ENCODE results near the gene CORIN.

The CORIN gene

GRCh38 chr4:47703956-47704355, 133.9 kb downstream of the CORIN start:
- ChIA-PET POLR2A (no interaction called here), CTCF (interaction anchor here (1.3 to 17.4 kb wide), 9 partner anchors 8 to 229 kb away, joined by 3 to 433 read pairs (median 8); partner anchors contain the start of gene CORIN)
- no peak for DNase-seq (ENCODE audit: low read depth, low spot score)
- TF ChIP-seq, protein P1, sequence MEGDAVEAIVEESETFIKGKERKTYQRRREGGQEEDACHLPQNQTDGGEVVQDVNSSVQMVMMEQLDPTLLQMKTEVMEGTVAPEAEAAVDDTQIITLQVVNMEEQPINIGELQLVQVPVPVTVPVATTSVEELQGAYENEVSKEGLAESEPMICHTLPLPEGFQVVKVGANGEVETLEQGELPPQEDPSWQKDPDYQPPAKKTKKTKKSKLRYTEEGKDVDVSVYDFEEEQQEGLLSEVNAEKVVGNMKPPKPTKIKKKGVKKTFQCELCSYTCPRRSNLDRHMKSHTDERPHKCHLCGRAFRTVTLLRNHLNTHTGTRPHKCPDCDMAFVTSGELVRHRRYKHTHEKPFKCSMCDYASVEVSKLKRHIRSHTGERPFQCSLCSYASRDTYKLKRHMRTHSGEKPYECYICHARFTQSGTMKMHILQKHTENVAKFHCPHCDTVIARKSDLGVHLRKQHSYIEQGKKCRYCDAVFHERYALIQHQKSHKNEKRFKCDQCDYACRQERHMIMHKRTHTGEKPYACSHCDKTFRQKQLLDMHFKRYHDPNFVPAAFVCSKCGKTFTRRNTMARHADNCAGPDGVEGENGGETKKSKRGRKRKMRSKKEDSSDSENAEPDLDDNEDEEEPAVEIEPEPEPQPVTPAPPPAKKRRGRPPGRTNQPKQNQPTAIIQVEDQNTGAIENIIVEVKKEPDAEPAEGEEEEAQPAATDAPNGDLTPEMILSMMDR (IDR thresholded peaks at IDR 0.05; ENCODE audit: insufficient read depth, low read length, missing control alignments), result no peak
- H3K4me3 ChIP-seq (ENCODE audit: low read depth, low read length), result no peak overlapping the region

GRCh38 chr4:47703008-47703407, 134.9 kb downstream of the CORIN start:
- no peak overlapping the region for H3K4me3 ChIP-seq (ENCODE audit: low read depth, low read length)
- ChIA-PET CTCF (interaction anchor here (0.7 to 17.4 kb wide), 7 partner anchors 9 to 230 kb away, joined by 3 to 433 read pairs (median 6); partner anchors contain the start of gene CORIN), POLR2A (no interaction called here)
- no peak for DNase-seq (ENCODE audit: low read depth, low spot score)
- TF ChIP-seq, protein P1 (IDR thresholded peaks at IDR 0.05; ENCODE audit: insufficient read depth, low read length, missing control alignments), result no peak

DNA sequence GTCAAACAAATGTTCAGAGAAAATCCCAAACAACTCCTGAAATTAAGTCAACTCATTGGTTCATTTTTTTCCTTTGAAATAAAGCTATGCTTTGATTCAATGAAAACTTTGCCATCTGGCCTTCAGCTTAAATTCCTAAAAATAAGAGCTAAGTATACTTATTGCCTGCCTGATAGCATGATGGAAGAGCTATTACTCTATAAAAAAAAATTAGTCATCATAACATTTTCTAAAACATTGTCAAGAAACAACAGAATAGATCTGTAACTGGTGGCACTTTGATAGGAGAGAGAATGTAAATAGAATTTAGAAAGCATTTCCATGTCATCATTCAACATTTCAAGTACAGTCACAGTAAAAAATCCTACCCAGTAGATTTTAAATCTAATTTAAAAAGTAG, 136.6 kb downstream of the CORIN start:
- ChIA-PET POLR2A (no interaction called here), CTCF (interaction anchor here (0.9 to 17.4 kb wide), 6 partner anchors 10 to 239 kb away, joined by 3 to 433 read pairs (median 3); partner anchors contain the start of gene CORIN)
- TF ChIP-seq, protein P1 (IDR thresholded peaks at IDR 0.05; ENCODE audit: insufficient read depth, low read length, missing control alignments), result no peak
- H3K4me3 ChIP-seq (ENCODE audit: low read depth, low read length), result no peak overlapping the region
- DNase-seq (ENCODE audit: low read depth, low spot score), result no peak

- CTCF ChIA-PET, result interaction anchor here (1.2 to 17.4 kb wide), 3 partner anchors 12 to 235 kb away, joined by 5 to 433 read pairs (median 7); partner anchors contain the start of gene CORIN
- TF ChIP-seq, protein P1 (IDR thresholded peaks at IDR 0.05; ENCODE audit: insufficient read depth, low read length, missing control alignments), result no peak
- no peak overlapping the region for H3K4me3 ChIP-seq (ENCODE audit: low read depth, low read length)
- no peak for DNase-seq (ENCODE audit: low read depth, low spot score)
- POLR2A ChIA-PET, result no interaction called here
Observed at GRCh38 chr4:47698837-47699236, 139.0 kb downstream of the CORIN start.

GRCh38 chr4:47696823-47697222, 141.0 kb downstream of the CORIN start:
- ChIA-PET CTCF (interaction anchor here (1.1 to 17.4 kb wide), 3 partner anchors 9 to 143 kb away, joined by 4 to 433 read pairs (median 18); partner anchors contain the start of gene CORIN), POLR2A (no interaction called here)
- DNase-seq (ENCODE audit: low read depth, low spot score), result no peak
- TF ChIP-seq, protein P1 (IDR thresholded peaks at IDR 0.05; ENCODE audit: insufficient read depth, low read length, missing control alignments), result no peak
- no peak overlapping the region for H3K4me3 ChIP-seq (ENCODE audit: low read depth, low read length)

GRCh38 chr4:47695260-47695659, 142.6 kb downstream of the CORIN start:
- no peak overlapping the region for H3K4me3 ChIP-seq (ENCODE audit: low read depth, low read length)
- ChIA-PET POLR2A (no interaction called here), CTCF (interaction anchor here (1.8 to 17.4 kb wide), 3 partner anchors 10 to 144 kb away, joined by 7 to 433 read pairs (median 16); partner anchors contain the start of gene CORIN)
- TF ChIP-seq, protein P1 (IDR thresholded peaks at IDR 0.05; ENCODE audit: insufficient read depth, low read length, missing control alignments), result no peak
- DNase-seq (ENCODE audit: low read depth, low spot score), result no peak

All from AG04449 (cell line).